Transverse colon (tissue), 4 donors: Measurements from ENCODE around the gene PDE4D. TPM values are rescaled to one million over a fixed set of nuclear protein-coding genes. Genes with fewer than 3 reads are reported as not detected.

Experiments
- DNase-seq: peaks from one replicate; pipeline ENCODE4 v3.0.0-alpha.2; 2019
- H3K27ac ChIP-seq, 4 donors: fragments of 200-600 bp; sonication (generic); 2 replicates each; pipeline ENCODE4 v1.5.1; 2016 to 2018; ENCODE audit warnings: inconsistent platforms in 4 of 4
- H3K27me3 ChIP-seq: fragments of 200-600 bp; sonication (generic); 2 replicates; pipeline ENCODE4 v1.5.1; 2017; ENCODE audit warnings: inconsistent platforms
- H3K36me3 ChIP-seq, 4 donors: fragments of 200-600 bp; sonication (generic); 2 replicates each; pipeline ENCODE4 v1.5.1; 2017 to 2019; ENCODE audit warnings: inconsistent platforms in 4 of 4
- H3K4me1 ChIP-seq, 4 donors: fragments of 200-600 bp; sonication (generic); 2 replicates each; pipeline ENCODE4 v1.5.1; 2017 to 2020; ENCODE audit warnings: inconsistent platforms in 4 of 4
- H3K4me3 ChIP-seq, 4 donors: fragments of 200-600 bp; sonication (generic); 1 replicate in 1 of 4; 2 replicates in 3 of 4; pipeline versions ENCODE4 v1.5.1 to v1.6.1; 2017 to 2019; ENCODE audit warnings: inconsistent platforms in 4 of 4
- H3K9me3 ChIP-seq, 2 donors: fragments of 200-600 bp; sonication (generic); 2 replicates each; pipeline ENCODE4 v1.5.1; 2017 to 2019; ENCODE audit warnings: inconsistent platforms in 2 of 2
- EP300 ChIP-seq: sonication (generic); formaldehyde crosslinking; IDR thresholded peaks from one replicate; pipeline ENCODE4 v1.6.1; 2017; ENCODE audit warnings: antibody characterized with exemption, low read depth
- POLR2A ChIP-seq: fragments of 450-650 bp; IDR thresholded peaks from one replicate; pipeline ENCODE4 v1.6.1; 2016; ENCODE audit warnings: antibody characterized with exemption, mild to moderate bottlenecking, moderate library complexity
- POLR2AphosphoS5 ChIP-seq, 3 donors: sonication (generic); formaldehyde crosslinking; IDR thresholded peaks; one replicate each; pipeline ENCODE4 v1.6.1; 2016; ENCODE audit warnings: antibody characterized with exemption in 3 of 3
- WGBS, 2 donors: methylation state at CpG; one replicate each; pipeline ENCODE4 v1.1.5; 2018; ENCODE audit warnings: low coverage in 1 of 2; 5-methylcytosine and 5-hydroxymethylcytosine counted together
- in situ Hi-C, 4 donors: fragments of 200-750 bp; cut with MboI; loops; one replicate each; pipeline versions ENCODE4 v1.15.0 to v1.15.1; 2017; ENCODE audit warnings: low sequenced_read_pairs in 3 of 4, low pct_ligation_motif_present in 1 of 4, low pct_unique_long_range_greater_than_20kb in 1 of 4
- intact Hi-C: fragments of 100-400 bp; cut with DNase I; formaldehyde crosslinking; loops from one replicate; pipeline ENCODE4 v1.15.1; 2023; ENCODE audit warnings: low total_unique reads
- total RNA-seq, 4 donors: library from RNA; depleted of rRNA; stranded (reverse); fragments of >200 nt; gene quantifications; one replicate each; pipeline ENCODE4 v1.1.0, GENCODE V29; 2016
- TF ChIP-seq, protein P1 (sequence below), 5 experiments: fragments of 200-600 bp in 3 of 5; fragments of 450-650 bp in 2 of 5; sonication (generic) in 3 of 5; IDR thresholded peaks; 1 replicate in 2 of 5; 2 replicates in 3 of 5; pipeline ENCODE4 v1.5.1; 2016 to 2017; ENCODE audit warnings: antibody characterized with exemption in 5 of 5, inconsistent platforms in 3 of 5, mild to moderate bottlenecking in 2 of 5, moderate library complexity in 1 of 5

The PDE4D gene
- total RNA-seq, 4 donors from 2014 or later = 47.0 to 302 (median 73.6) TPM

DNA sequence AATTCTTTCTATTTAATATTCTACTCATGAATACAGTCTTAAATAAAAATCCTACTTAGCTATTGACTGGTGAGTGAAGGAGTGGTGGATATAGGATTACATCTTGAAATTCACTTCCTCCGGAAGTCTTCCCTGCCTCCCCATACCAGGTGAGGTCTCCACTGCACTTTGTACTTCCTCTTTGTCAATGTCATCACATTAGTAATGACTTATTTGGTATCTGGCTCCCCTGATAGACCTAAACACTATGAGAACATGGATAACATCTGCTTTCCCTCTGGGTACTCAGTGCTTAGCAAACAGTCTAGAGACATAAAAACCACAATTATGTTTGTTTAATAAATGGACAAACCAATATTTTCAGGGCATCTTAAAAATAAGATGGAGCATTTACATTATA is 532.1 kb downstream of the PDE4D start:
- Histone ChIP-seq H3K4me1 (peaks cover 0 to 28% (median 2%) of the 10 kb centered on the region in 4 donors), H3K9me3 (no peaks in the 10 kb centered on the region), H3K27ac (no peak overlapping the region), H3K27me3 (no peaks in the 10 kb centered on the region), H3K36me3 (no peaks in the 10 kb centered on the region), H3K4me3 (no peak overlapping the region)
- in situ Hi-C loops (loop anchor here in 1 of 4 donors (25.0 kb wide), 1 partner anchor 449 kb away; no protein-coding TSS in a partner anchor), intact Hi-C loops (loop anchor here (5.0 kb wide), 1 partner anchor 169 kb away; no protein-coding TSS in a partner anchor)
- 80 to 84% methylated on average over 1 of the region's 1 CpG for WGBS, 2 donors
- DNase-seq = no peak
- TF ChIP-seq, protein P1, sequence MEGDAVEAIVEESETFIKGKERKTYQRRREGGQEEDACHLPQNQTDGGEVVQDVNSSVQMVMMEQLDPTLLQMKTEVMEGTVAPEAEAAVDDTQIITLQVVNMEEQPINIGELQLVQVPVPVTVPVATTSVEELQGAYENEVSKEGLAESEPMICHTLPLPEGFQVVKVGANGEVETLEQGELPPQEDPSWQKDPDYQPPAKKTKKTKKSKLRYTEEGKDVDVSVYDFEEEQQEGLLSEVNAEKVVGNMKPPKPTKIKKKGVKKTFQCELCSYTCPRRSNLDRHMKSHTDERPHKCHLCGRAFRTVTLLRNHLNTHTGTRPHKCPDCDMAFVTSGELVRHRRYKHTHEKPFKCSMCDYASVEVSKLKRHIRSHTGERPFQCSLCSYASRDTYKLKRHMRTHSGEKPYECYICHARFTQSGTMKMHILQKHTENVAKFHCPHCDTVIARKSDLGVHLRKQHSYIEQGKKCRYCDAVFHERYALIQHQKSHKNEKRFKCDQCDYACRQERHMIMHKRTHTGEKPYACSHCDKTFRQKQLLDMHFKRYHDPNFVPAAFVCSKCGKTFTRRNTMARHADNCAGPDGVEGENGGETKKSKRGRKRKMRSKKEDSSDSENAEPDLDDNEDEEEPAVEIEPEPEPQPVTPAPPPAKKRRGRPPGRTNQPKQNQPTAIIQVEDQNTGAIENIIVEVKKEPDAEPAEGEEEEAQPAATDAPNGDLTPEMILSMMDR (IDR thresholded peaks at IDR 0.05) = no peak
- TF ChIP-seq EP300 (no peak), POLR2A (no peak)

DNA sequence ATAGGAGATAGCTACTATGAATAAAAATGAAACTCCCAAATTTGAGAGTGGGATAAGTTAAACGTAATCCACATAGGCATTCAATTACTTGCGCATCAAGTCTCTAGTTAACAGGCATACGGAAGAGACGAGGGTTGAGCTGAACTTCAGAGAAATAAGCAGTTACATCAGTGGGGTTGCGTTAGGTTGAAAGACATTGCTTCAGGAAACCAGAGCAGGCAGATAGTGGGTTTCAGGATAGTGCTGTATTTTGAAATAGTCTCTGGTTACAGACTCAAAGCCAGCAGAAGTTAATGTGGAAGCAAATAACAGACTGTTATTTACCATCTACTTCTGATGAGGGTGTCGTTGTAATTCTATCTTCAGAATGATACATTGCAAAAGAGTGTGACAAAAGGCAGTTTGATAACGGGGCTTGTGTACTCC is 533.4 kb downstream of the PDE4D start:
- intact Hi-C loops = loop anchor here (5.0 kb wide), 1 partner anchor 168 kb away; no protein-coding TSS in a partner anchor
- H3K27ac ChIP-seq = peak overlapping the region; percentile 34 to 69 (median 52)
- peaks cover 0 to 28% (median 2%) of the 10 kb centered on the region in 4 donors for H3K4me1 ChIP-seq
- in situ Hi-C loops = loop anchor here in 1 of 4 donors (25.0 kb wide), 1 partner anchor 448 kb away; no protein-coding TSS in a partner anchor
- H3K4me3 ChIP-seq = no peak overlapping the region
- no peaks in the 10 kb centered on the region for H3K36me3 ChIP-seq
- 83 to 92% methylated on average over 6 to 7 of the region's 7 CpGs for WGBS, 2 donors
- no peak for TF ChIP-seq EP300
- TF ChIP-seq POLR2A = no peak
- TF ChIP-seq POLR2AphosphoS5 (IDR thresholded peaks at IDR 0.05) = no peak
- TF ChIP-seq, protein P1 (IDR thresholded peaks at IDR 0.05) = no peak
- no peak for DNase-seq
- no peaks in the 10 kb centered on the region for H3K27me3 ChIP-seq
- no peaks in the 10 kb centered on the region for H3K9me3 ChIP-seq

DNA sequence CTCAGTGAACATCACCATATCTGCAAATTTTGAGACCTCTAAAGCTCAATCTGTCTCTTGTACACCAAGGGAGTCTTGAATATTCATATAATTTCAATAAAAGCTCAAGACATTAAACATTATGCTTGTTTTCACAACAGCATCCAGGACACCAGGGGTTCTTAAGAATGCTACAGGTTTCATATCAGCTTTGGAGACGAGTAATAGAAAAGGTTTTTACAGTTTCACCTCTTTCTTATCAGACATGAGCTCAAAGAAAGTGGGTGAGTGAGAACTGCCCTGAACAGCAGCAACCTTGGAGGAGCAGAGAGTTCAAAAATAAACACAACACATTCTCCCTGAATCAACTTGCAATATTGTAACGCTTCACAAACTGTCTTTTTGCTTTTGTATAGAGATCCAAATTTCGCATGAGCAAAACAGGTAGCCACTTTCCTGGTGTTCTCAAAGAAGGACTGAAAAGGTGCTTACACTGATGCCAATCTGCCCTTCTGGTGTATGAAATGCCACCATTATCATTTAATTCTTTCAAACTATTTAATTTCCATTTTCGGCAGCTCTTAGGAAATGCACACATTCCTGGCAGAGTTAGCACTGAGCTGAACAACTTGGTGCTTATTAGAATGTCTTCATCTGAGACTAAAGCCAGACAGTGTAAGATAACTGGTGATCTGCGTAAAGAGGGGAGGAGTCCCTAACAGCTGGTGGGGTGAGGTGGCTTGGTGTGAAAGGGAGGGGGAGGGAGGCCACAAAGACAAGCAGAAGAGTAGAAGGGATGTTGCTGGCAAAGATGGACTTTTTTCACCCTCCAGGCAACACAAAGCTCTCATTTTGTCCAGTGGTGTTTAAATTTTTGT is 535.3 kb downstream of the PDE4D start:
- no peaks in the 10 kb centered on the region for H3K27me3 ChIP-seq
- H3K4me3 ChIP-seq = no peak overlapping the region
- 69 to 70% methylated on average over 5 of the region's 5 CpGs for WGBS, 2 donors
- H3K9me3 ChIP-seq = no peaks in the 10 kb centered on the region
- intact Hi-C loops = no loop called here
- H3K36me3 ChIP-seq = no peaks in the 10 kb centered on the region
- peak overlapping the region; percentile 57 to 73 (median 70) for H3K27ac ChIP-seq
- DNase-seq = no peak
- H3K4me1 ChIP-seq = peaks cover 0 to 38% (median 4%) of the 10 kb centered on the region in 4 donors
- TF ChIP-seq EP300 = no peak
- TF ChIP-seq POLR2AphosphoS5 (IDR thresholded peaks at IDR 0.05) = peak; percentile 22 to 33 (median 32)
- TF ChIP-seq, protein P1 (IDR thresholded peaks at IDR 0.05) = no peak
- no peak for TF ChIP-seq POLR2A
- in situ Hi-C loops = loop anchor here in 1 of 4 donors (25.0 kb wide), 1 partner anchor 446 kb away; no protein-coding TSS in a partner anchor

DNA sequence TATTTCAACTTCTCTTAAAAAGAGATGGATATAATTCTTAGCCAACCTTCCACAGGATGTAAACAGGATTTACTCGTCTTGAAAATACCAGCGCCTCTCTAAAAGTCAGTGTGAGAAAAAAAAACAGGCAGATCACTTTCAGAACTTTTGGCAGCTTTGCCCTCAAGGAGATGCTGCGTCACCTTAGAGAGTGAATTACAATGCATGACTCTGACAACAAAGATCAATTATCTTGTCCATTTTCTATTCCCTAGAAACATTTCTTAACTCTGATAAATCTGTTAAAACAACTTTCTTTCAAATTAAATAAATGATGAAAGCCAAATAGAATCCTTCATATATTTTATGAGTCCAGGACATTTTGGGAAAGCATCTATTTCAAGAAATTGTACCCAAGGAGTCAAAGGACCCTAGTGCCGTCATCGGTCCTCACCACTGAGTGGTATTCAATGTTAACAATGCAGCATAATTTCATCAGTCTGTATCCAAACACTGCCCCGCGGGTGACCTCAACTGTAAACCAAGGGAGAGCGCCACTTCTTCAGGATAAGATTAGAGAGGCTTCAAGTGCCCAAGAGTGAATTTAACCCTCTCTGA is 536.0 kb downstream of the PDE4D start:
- no peak overlapping the region for H3K4me3 ChIP-seq
- TF ChIP-seq EP300 (no peak), POLR2A (no peak)
- TF ChIP-seq, protein P1 (IDR thresholded peaks at IDR 0.05) = no peak
- DNase-seq = no peak
- H3K36me3 ChIP-seq = no peaks in the 10 kb centered on the region
- in situ Hi-C loops (loop anchor here in 1 of 4 donors (25.0 kb wide), 1 partner anchor 445 kb away; no protein-coding TSS in a partner anchor), intact Hi-C loops (no loop called here)
- WGBS, 2 donors = 54 to 72% methylated on average over 6 to 8 of the region's 8 CpGs
- no peaks in the 10 kb centered on the region for H3K27me3 ChIP-seq
- peaks cover 0 to 45% (median 4%) of the 10 kb centered on the region in 4 donors for H3K4me1 ChIP-seq
- H3K27ac ChIP-seq = peak overlapping the region; percentile 57 to 73 (median 70)
- no peaks in the 10 kb centered on the region for H3K9me3 ChIP-seq
